ENCODE measurements around the gene TAS2R41. TPM values are rescaled to one million over a fixed set of nuclear protein-coding genes. Genes with fewer than 3 reads are reported as not detected.

The TAS2R41 gene
- total RNA-seq, 6 donors from 2014 or later = 0.46 to 0.54 TPM; not detected in 4

GRCh38 chr7:143443153-143443552, 34.5 kb upstream of the TAS2R41 start, which contains the start of gene TAS2R60:
Gene TAS2R60 (plus strand): TSS chr7:143443453. CDS start chr7:143443453, 0 bp downstream.
- no peak for TF ChIP-seq POLR2A (IDR thresholded peaks at IDR 0.05)
- TF ChIP-seq POLR2AphosphoS5 (IDR thresholded peaks at IDR 0.05) = no peak
- TF ChIP-seq CTCF (IDR thresholded peaks at IDR 0.05) = no peak
- TF ChIP-seq EP300 (IDR thresholded peaks at IDR 0.05) = no peak
- ATAC-seq (ENCODE audit: low FRiP score in 2 of 2) (no peak), DNase-seq (no peak)
- Histone ChIP-seq H3K9me3 (no peaks in the 10 kb centered on the region), H3K27me3 (no peaks in the 10 kb centered on the region), H3K4me3 (no peak within 1 kb of the TSS), H3K27ac (no peak within 1 kb of the TSS), H3K4me1 (no peaks in the 10 kb centered on the region), H3K36me3 (no peaks in the 10 kb centered on the region)
- WGBS, 2 donors = 78 to 92% methylated on average over 3 to 4 of the region's 4 CpGs

- no peak for ATAC-seq (ENCODE audit: low FRiP score in 2 of 2)
- Histone ChIP-seq H3K36me3 (no peaks in the 10 kb centered on the region), H3K27me3 (no peaks in the 10 kb centered on the region), H3K4me1 (no peaks in the 10 kb centered on the region), H3K27ac (no peak overlapping the region), H3K9me3 (no peaks in the 10 kb centered on the region), H3K4me3 (no peak overlapping the region)
- WGBS, 2 donors = 90 to 92% methylated on average over 6 of the region's 6 CpGs
- no peak for TF ChIP-seq POLR2AphosphoS5 (IDR thresholded peaks at IDR 0.05)
- TF ChIP-seq POLR2A (IDR thresholded peaks at IDR 0.05) = no peak
- no peak for TF ChIP-seq CTCF (IDR thresholded peaks at IDR 0.05)
- no peak for TF ChIP-seq EP300 (IDR thresholded peaks at IDR 0.05)
- DNase-seq = no peak
Observed at GRCh38 chr7:143444063-143444782, 33.5 kb upstream of the TAS2R41 start.

GRCh38 chr7:143444785-143445184, 32.9 kb upstream of the TAS2R41 start:
- Histone ChIP-seq H3K4me1 (no peaks in the 10 kb centered on the region), H3K36me3 (no peaks in the 10 kb centered on the region), H3K27me3 (no peaks in the 10 kb centered on the region), H3K4me3 (no peak overlapping the region), H3K9me3 (no peaks in the 10 kb centered on the region), H3K27ac (no peak overlapping the region)
- ATAC-seq (ENCODE audit: low FRiP score in 2 of 2) (no peak), DNase-seq (no peak)
- WGBS, 2 donors = 100% methylated on average over 1 of the region's 1 CpG
- TF ChIP-seq POLR2AphosphoS5 (IDR thresholded peaks at IDR 0.05) (no peak), CTCF (IDR thresholded peaks at IDR 0.05) (no peak), EP300 (IDR thresholded peaks at IDR 0.05) (no peak), POLR2A (IDR thresholded peaks at IDR 0.05) (no peak)

GRCh38 chr7:143447466-143447865, 30.2 kb upstream of the TAS2R41 start:
- Histone ChIP-seq H3K9me3 (no peaks in the 10 kb centered on the region), H3K27me3 (no peaks in the 10 kb centered on the region), H3K36me3 (no peaks in the 10 kb centered on the region), H3K27ac (no peak overlapping the region), H3K4me3 (no peak overlapping the region), H3K4me1 (no peaks in the 10 kb centered on the region)
- 54 to 60% methylated on average over 3 of the region's 3 CpGs for WGBS, 2 donors
- ATAC-seq (ENCODE audit: low FRiP score in 2 of 2) = no peak
- no peak for TF ChIP-seq CTCF (IDR thresholded peaks at IDR 0.05)
- no peak for TF ChIP-seq POLR2A (IDR thresholded peaks at IDR 0.05)
- TF ChIP-seq POLR2AphosphoS5 (IDR thresholded peaks at IDR 0.05) = no peak
- no peak for TF ChIP-seq EP300 (IDR thresholded peaks at IDR 0.05)
- no peak for DNase-seq

GRCh38 chr7:143448429-143448828, 29.2 kb upstream of the TAS2R41 start:
- TF ChIP-seq POLR2A (IDR thresholded peaks at IDR 0.05) = no peak
- no peak for TF ChIP-seq EP300 (IDR thresholded peaks at IDR 0.05)
- TF ChIP-seq POLR2AphosphoS5 (IDR thresholded peaks at IDR 0.05) = no peak
- TF ChIP-seq CTCF (IDR thresholded peaks at IDR 0.05) = no peak
- Histone ChIP-seq H3K4me3 (no peak overlapping the region), H3K36me3 (no peaks in the 10 kb centered on the region), H3K4me1 (no peaks in the 10 kb centered on the region), H3K9me3 (no peaks in the 10 kb centered on the region), H3K27ac (no peak overlapping the region), H3K27me3 (no peaks in the 10 kb centered on the region)
- DNase-seq = no peak
- ATAC-seq (ENCODE audit: low FRiP score in 2 of 2) = no peak
- WGBS, 2 donors = 81 to 89% methylated on average over 5 of the region's 5 CpGs
